HEK293 (cell line): ENCODE data around the gene MZT2B.

Experiments
- CTCF ChIA-PET: fragments of 350-600 bp; formaldehyde crosslinking; extraction: SDS; loops from one replicate; lab custom pipeline; 2021; ENCODE audit warnings: antibody characterized with exemption; lab: Yijun Ruan, JAX
- POLR2A ChIA-PET: fragments of 300-600 bp; formaldehyde crosslinking; extraction: SDS; loops from one replicate; lab custom pipeline; 2020; ENCODE audit warnings: antibody characterized with exemption, inconsistent platforms; lab: Yijun Ruan, JAX
- H3K27ac ChIP-seq: fragments of 200-500 bp; sonication (Bioruptor generic); 2 replicates; pipeline ENCODE4 v1.5.1; 2014; ENCODE audit warnings: low read depth, low read length, control low read depth, inconsistent platforms; ENCODE audit errors: extremely low read depth
- H3K36me3 ChIP-seq, 2 experiments: fragments of 200-500 bp in 1 of 2; sonication (Bioruptor generic) in 1 of 2; 1 replicate in 1 of 2; 2 replicates in 1 of 2; pipeline ENCODE4 v1.5.1; 2014 to 2017; ENCODE audit warnings: inconsistent platforms in 2 of 2, low read length in 2 of 2; ENCODE audit not compliant: control insufficient read depth in 2 of 2, insufficient read depth in 1 of 2
- H3K4me1 ChIP-seq: fragments of 200-500 bp; sonication (Bioruptor generic); 2 replicates; pipeline ENCODE4 v1.5.1; 2014; ENCODE audit warnings: mild to moderate bottlenecking, low read length, inconsistent platforms; ENCODE audit not compliant: control insufficient read depth, insufficient read depth
- H3K4me3 ChIP-seq: 2 replicates; pipeline ENCODE4 v1.5.1; 2011; ENCODE audit warnings: low read depth, mild to moderate bottlenecking, control low read depth, low read length, moderate library complexity
- H3K9me3 ChIP-seq: fragments of 200-500 bp; sonication (Bioruptor generic); 2 replicates; pipeline ENCODE4 v1.5.1; 2014; ENCODE audit warnings: low read depth, low read length, inconsistent platforms; ENCODE audit not compliant: control insufficient read depth, insufficient read depth
- BCL11B ChIP-seq: fragments of 450-650 bp; formaldehyde crosslinking; IDR thresholded peaks from 2 replicates; pipeline ENCODE4 v1.5.1; 2016; ENCODE audit warnings: low read depth, missing biosample characterization, missing genetic modification characterization
- MEIS1 ChIP-seq: sonication (generic); formaldehyde crosslinking; IDR thresholded peaks from 2 replicates; pipeline ENCODE4 v1.8.1; 2022; ENCODE audit warnings: missing genetic modification reagents, mild to moderate bottlenecking, borderline replicate concordance
- PRDM2 ChIP-seq: fragments of 450-650 bp; formaldehyde crosslinking; IDR thresholded peaks from 2 replicates; pipeline ENCODE4 v1.5.1; 2016; ENCODE audit warnings: missing biosample characterization, missing genetic modification characterization, borderline replicate concordance
- ZEB2 ChIP-seq: fragments of 450-650 bp; formaldehyde crosslinking; IDR thresholded peaks from 2 replicates; pipeline ENCODE4 v1.5.1; 2016; ENCODE audit warnings: missing biosample characterization, missing genetic modification characterization
- ZFHX2 ChIP-seq: fragments of 450-650 bp; formaldehyde crosslinking; conservative IDR thresholded peaks from 2 replicates; pipeline ENCODE4 v1.5.1; 2016; ENCODE audit warnings: missing biosample characterization, missing genetic modification characterization
- ZIC2 ChIP-seq: fragments of 450-650 bp; formaldehyde crosslinking; IDR thresholded peaks from 2 replicates; pipeline ENCODE4 v1.5.1; 2016; ENCODE audit warnings: missing biosample characterization, missing genetic modification characterization
- ZNF18 ChIP-seq: fragments of 450-650 bp; formaldehyde crosslinking; IDR thresholded peaks from 2 replicates; pipeline ENCODE4 v1.5.1; 2016; ENCODE audit warnings: missing biosample characterization, missing genetic modification characterization
- ZNF221 ChIP-seq: fragments of 450-650 bp; formaldehyde crosslinking; IDR thresholded peaks from 2 replicates; pipeline ENCODE4 v1.5.1; 2017; ENCODE audit warnings: missing biosample characterization, missing genetic modification characterization, borderline replicate concordance
- ZNF24 ChIP-seq: fragments of 450-650 bp; formaldehyde crosslinking; IDR thresholded peaks from 2 replicates; pipeline ENCODE4 v1.5.1; 2016; ENCODE audit warnings: missing biosample characterization, missing genetic modification characterization
- ZNF341 ChIP-seq: fragments of 450-650 bp; formaldehyde crosslinking; IDR thresholded peaks from 2 replicates; pipeline ENCODE4; 2016; ENCODE audit warnings: low read depth, missing biosample characterization, missing genetic modification characterization
- ZNF37A ChIP-seq: fragments of 450-650 bp; IDR thresholded peaks from 2 replicates; pipeline ENCODE4 v1.5.1; 2018; ENCODE audit warnings: missing biosample characterization, missing genetic modification characterization
- ZNF416 ChIP-seq: fragments of 450-650 bp; formaldehyde crosslinking; IDR thresholded peaks from 2 replicates; pipeline ENCODE4 v1.5.1; 2016; ENCODE audit warnings: missing biosample characterization, missing genetic modification characterization
- ZNF473 ChIP-seq: fragments of 450-650 bp; formaldehyde crosslinking; IDR thresholded peaks from 2 replicates; pipeline ENCODE4 v1.5.1; 2017; ENCODE audit warnings: missing biosample characterization, missing genetic modification characterization
- ZNF624 ChIP-seq: fragments of 450-650 bp; formaldehyde crosslinking; IDR thresholded peaks from 2 replicates; pipeline ENCODE4 v1.5.1; 2017; ENCODE audit warnings: missing biosample characterization, missing genetic modification characterization
- ZNF664 ChIP-seq: fragments of 450-650 bp; formaldehyde crosslinking; IDR thresholded peaks from 2 replicates; pipeline ENCODE4 v1.5.1; 2016; ENCODE audit warnings: missing biosample characterization, missing genetic modification characterization
- ZNF692 ChIP-seq: fragments of 450-650 bp; formaldehyde crosslinking; IDR thresholded peaks from 2 replicates; pipeline ENCODE4 v1.5.1; 2016; ENCODE audit warnings: missing biosample characterization, missing genetic modification characterization
- ZXDB ChIP-seq: fragments of 450-650 bp; formaldehyde crosslinking; IDR thresholded peaks from 2 replicates; pipeline ENCODE4 v1.5.1; 2016; ENCODE audit warnings: missing biosample characterization, missing genetic modification characterization

Gene MZT2B

GRCh38 chr2:130185436-130185835, 3.4 kb downstream of the MZT2B start (continued):
- TF ChIP-seq ZNF692 (no peak), ZFHX2 (tag by site-specific recombination) (0 out of 2 replicates have a peak, but pooled peaks have one; percentile 22), ZNF624 (no peak), ZEB2 (tag by site-specific recombination) (no peak), ZNF24 (tag by site-specific recombination) (no peak)
- TF ChIP-seq, all 188 proteins: peak for 2

- peaks cover 0 to 34% of the 10 kb centered on the region in 2 experiments; a peak in 2 of 3 replicates for H3K36me3 ChIP-seq
- H3K27ac ChIP-seq = no peak overlapping the region
- CTCF ChIA-PET = no interaction called here
- H3K9me3 ChIP-seq = no peaks in the 10 kb centered on the region
- no peak overlapping the region for H3K4me3 ChIP-seq
- POLR2A ChIA-PET = no interaction called here
- no peak for TF ChIP-seq MEIS1 (CRISPR knock-in tag)
- no peak for TF ChIP-seq ZNF18 (tag by site-specific recombination)
- TF ChIP-seq ZNF664 = no peak
- TF ChIP-seq ZNF416 = no peak
- no peak for TF ChIP-seq BCL11B (tag by site-specific recombination)
- no peak for TF ChIP-seq ZIC2 (tag by site-specific recombination)
- TF ChIP-seq ZNF341 (tag by site-specific recombination) = no peak
- no peak for TF ChIP-seq ZNF473 (tag by site-specific recombination)
- no peak for TF ChIP-seq ZNF221 (tag by site-specific recombination)
- TF ChIP-seq PRDM2 (tag by site-specific recombination) = no peak
- TF ChIP-seq ZNF37A (tag by site-specific recombination) = no peak
- TF ChIP-seq ZXDB (tag by site-specific recombination) = no peak
- H3K4me1 ChIP-seq = 0 out of 2 replicates have a peak, but pooled peaks cover 5% of the 10 kb centered on the region
These were observed 3.8 kb downstream of the MZT2B start for GRCh38 chr2:130185896-130186295.
